ENCODE results near the gene NECTIN1. TPM values are rescaled to one million over a fixed set of nuclear protein-coding genes. Genes with fewer than 3 reads are reported as not detected.
A peak's percentile ranks its signal among the peaks of the same experiment; 100 is the strongest.

The NECTIN1 gene
- total and polyA plus RNA-seq, 2 of the 13 experiments (the other 11 are each of a cell fraction or from before 2014, with no cell fraction given), result 3.9 to 7.3 TPM

GRCh38 chr11:119664063-119664572 is 64.9 kb downstream of the NECTIN1 start (continued):
- TF ChIP-seq PCBP2 (optimal IDR thresholded peaks at IDR 0.05; ENCODE audit: low read depth, low read length, poor library complexity, severe bottlenecking) (no peak), ELF1 (CRISPR knock-in tag; IDR thresholded peaks at IDR 0.05) (0 out of 2 replicates have a peak, but pooled peaks have one; percentile 13), HOXA3 (CRISPR knock-in tag; IDR thresholded peaks at IDR 0.05) (peak; percentile 42; the same call in 1 of the 2 replicates), XRCC5 (optimal IDR thresholded peaks at IDR 0.05; ENCODE audit: low read length) (peak; percentile 72), ZNF17 (CRISPR knock-in tag; IDR thresholded peaks at IDR 0.05) (no peak), HMGXB3 (CRISPR knock-in tag; IDR thresholded peaks at IDR 0.05; ENCODE audit: borderline replicate concordance) (0 out of 2 replicates have a peak, but pooled peaks have one; percentile 47), ZNF543 (CRISPR knock-in tag; IDR thresholded peaks at IDR 0.05) (peak; percentile 49; the same call in 1 of the 2 replicates), RXRB (CRISPR knock-in tag; IDR thresholded peaks at IDR 0.05; ENCODE audit: borderline replicate concordance) (peak; percentile 52; the same call in 1 of the 2 replicates), ELF3 (CRISPR knock-in tag; IDR thresholded peaks at IDR 0.05) (peak; percentile 47), ZNF614 (CRISPR knock-in tag; IDR thresholded peaks at IDR 0.05; ENCODE audit: borderline replicate concordance) (0 out of 2 replicates have a peak, but pooled peaks have one; percentile 37), ZNF616 (CRISPR knock-in tag; IDR thresholded peaks at IDR 0.05; ENCODE audit: low read depth) (0 out of 2 replicates have a peak, but pooled peaks have one; percentile 28), ZMYM3 (CRISPR knock-in tag; IDR thresholded peaks at IDR 0.05) (0 out of 2 replicates have a peak, but pooled peaks have one; percentile 23), ZEB1 (IDR thresholded peaks at IDR 0.05; ENCODE audit: insufficient replicate concordance, low read depth) (peak; percentile 40), SAP130 (CRISPR knock-in tag; IDR thresholded peaks at IDR 0.05; ENCODE audit: low read depth) (peak; percentile 49), ZNF574 (CRISPR knock-in tag; IDR thresholded peaks at IDR 0.05) (peak; percentile 33; the same call in 1 of the 2 replicates), TGIF2 (CRISPR knock-in tag; IDR thresholded peaks at IDR 0.05) (peak; percentile 51; the same call in 1 of the 2 replicates), POGZ (CRISPR knock-in tag; IDR thresholded peaks at IDR 0.05) (0 out of 2 replicates have a peak, but pooled peaks have one; percentile 35), PPARG (CRISPR knock-in tag; conservative IDR thresholded peaks at IDR 0.05) (peak; percentile 47; the same call in 1 of the 2 replicates), HMG20B (CRISPR knock-in tag; conservative IDR thresholded peaks at IDR 0.05) (0 out of 2 replicates have a peak, but pooled peaks have one; percentile 21)
- TF ChIP-seq, protein P1, sequence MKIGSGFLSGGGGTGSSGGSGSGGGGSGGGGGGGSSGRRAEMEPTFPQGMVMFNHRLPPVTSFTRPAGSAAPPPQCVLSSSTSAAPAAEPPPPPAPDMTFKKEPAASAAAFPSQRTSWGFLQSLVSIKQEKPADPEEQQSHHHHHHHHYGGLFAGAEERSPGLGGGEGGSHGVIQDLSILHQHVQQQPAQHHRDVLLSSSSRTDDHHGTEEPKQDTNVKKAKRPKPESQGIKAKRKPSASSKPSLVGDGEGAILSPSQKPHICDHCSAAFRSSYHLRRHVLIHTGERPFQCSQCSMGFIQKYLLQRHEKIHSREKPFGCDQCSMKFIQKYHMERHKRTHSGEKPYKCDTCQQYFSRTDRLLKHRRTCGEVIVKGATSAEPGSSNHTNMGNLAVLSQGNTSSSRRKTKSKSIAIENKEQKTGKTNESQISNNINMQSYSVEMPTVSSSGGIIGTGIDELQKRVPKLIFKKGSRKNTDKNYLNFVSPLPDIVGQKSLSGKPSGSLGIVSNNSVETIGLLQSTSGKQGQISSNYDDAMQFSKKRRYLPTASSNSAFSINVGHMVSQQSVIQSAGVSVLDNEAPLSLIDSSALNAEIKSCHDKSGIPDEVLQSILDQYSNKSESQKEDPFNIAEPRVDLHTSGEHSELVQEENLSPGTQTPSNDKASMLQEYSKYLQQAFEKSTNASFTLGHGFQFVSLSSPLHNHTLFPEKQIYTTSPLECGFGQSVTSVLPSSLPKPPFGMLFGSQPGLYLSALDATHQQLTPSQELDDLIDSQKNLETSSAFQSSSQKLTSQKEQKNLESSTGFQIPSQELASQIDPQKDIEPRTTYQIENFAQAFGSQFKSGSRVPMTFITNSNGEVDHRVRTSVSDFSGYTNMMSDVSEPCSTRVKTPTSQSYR (CRISPR knock-in tag; IDR thresholded peaks at IDR 0.05; ENCODE audit: borderline replicate concordance), result peak; percentile 99

Measured in HepG2 (cell line).